Right cardiac atrium (tissue), 5 donors: ENCODE results near the gene NAP1L1. TPM values are rescaled to one million over a fixed set of nuclear protein-coding genes. Genes with fewer than 3 reads are reported as not detected.

ENCODE experiments used
- ATAC-seq, 2 donors: fragments of 200-7000 bp; cut with Tn5 transposase; one replicate each; pipeline versions ENCODE4 v1.8.0 to v1.9.1; 2020; ENCODE audit warnings: moderate library complexity in 2 of 2, mild to moderate bottlenecking in 1 of 2
- DNase-seq, 3 donors: peaks; one replicate each; pipeline ENCODE4 v3.0.0-alpha.2; 2020
- H3K27ac ChIP-seq: one replicate; pipeline ENCODE4 v1.5.1; 2013; ENCODE audit warnings: mild to moderate bottlenecking, low read length, control low read depth, moderate library complexity
- H3K27me3 ChIP-seq: one replicate; pipeline ENCODE4 v1.6.1; 2013; ENCODE audit not compliant: control insufficient read depth, insufficient read depth
- H3K4me1 ChIP-seq: one replicate; pipeline ENCODE4 v1.6.1; 2013; ENCODE audit warnings: low read length; ENCODE audit not compliant: control insufficient read depth, insufficient read depth
- H3K4me3 ChIP-seq: one replicate; pipeline ENCODE4 v1.5.1; 2013; ENCODE audit warnings: low read length, control low read depth
- H3K9me3 ChIP-seq: one replicate; pipeline ENCODE4 v1.6.1; 2013; ENCODE audit warnings: low read length; ENCODE audit not compliant: control insufficient read depth
- WGBS: extraction: QIAGEN DNeasy Blood & Tissue Kit; methylation state at CpG from one replicate; pipeline ENCODE4 v1.1.7; 2013; 5-methylcytosine and 5-hydroxymethylcytosine counted together
- intact Hi-C, 4 donors: fragments of 100-400 bp; cut with DNase I; formaldehyde crosslinking; loops; one replicate each; pipeline versions ENCODE4 v1.11.0 to v1.14.0; 2022 to 2023
- polyA plus RNA-seq: library from polyadenylated mRNA; stranded (reverse); fragments of 200-250 nt; gene quantifications from one replicate; pipeline ENCODE4 v1.2.3, GENCODE V29; 2013
- total RNA-seq, 4 donors: library from RNA; stranded (reverse); fragmentation: NEBNext Ultra II Directional; extraction: Animal tissue kit (Norgen Biotek cat#: 25700); gene quantifications; one replicate each; pipeline ENCODE4 v1.2.1, GENCODE V29; 2021
- donor health status: healthy with polysubstance abuse.
- donor health status: DM: no; HTN: yes; CAD: no.
- donor health status: DM: no; HTN: no; CAD: no.
- donor health status: DM: no; HTN: yes; CAD: no; lungs with severe emphysema.
- donor health status: DM: yes; HTN: yes; CAD: no.

The NAP1L1 gene
- total and polyA plus RNA-seq, 5 donors, result 335 to 471 (median 371) TPM

DNA sequence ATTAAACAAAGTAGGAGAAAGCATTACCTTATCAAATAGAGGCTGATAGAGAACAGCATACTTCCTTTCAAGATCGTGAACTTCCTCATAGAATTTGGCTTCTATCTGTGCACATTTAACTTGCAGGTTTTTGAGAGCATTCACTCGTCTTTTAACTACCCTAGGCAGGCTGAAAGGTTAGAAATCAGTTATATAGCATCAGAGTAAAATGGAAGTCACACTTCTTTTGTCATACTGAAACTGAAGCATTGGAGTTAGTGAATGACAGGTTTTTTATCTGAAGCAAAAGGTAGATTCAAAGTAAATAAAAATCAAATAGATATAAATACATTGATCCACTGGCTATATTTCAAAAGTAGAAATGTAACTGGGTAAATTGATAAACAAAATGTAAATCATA, 24.4 kb downstream of the NAP1L1 start:
- no peaks in the 10 kb centered on the region for H3K27me3 ChIP-seq
- no peaks in the 10 kb centered on the region for H3K9me3 ChIP-seq
- no peak overlapping the region for H3K4me3 ChIP-seq
- H3K27ac ChIP-seq, result no peak overlapping the region
- ATAC-seq (no peak), DNase-seq (no peak)
- intact Hi-C loops, result no loop called here
- H3K4me1 ChIP-seq, result no peaks in the 10 kb centered on the region
- WGBS, result 32% methylated on average over 2 of the region's 2 CpGs

DNA sequence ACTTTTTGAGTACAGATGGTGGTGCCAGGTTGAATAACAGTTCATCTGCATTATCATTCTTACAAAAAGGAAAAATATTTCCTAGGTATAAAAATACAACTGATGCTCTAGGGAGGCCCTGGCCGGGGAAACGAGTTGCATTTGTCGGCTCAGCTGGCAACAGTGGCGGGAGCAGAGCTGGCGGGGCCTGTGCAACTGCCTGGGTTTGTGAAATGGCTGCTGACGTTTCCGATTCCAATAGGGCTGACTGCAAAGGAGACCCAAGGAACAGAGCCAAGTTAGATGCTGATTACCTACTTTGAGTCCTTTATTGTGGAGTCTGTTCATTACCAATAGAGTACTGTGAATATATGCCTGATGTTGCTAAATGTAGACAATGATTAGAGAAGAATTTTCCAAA, 27.2 kb downstream of the NAP1L1 start:
- H3K27me3 ChIP-seq, result no peaks in the 10 kb centered on the region
- DNase-seq (peak in 1 of 3 donors; percentile 19), ATAC-seq (no peak)
- no peak overlapping the region for H3K4me3 ChIP-seq
- no peaks in the 10 kb centered on the region for H3K4me1 ChIP-seq
- WGBS, result 87% methylated on average over 7 of the region's 7 CpGs
- H3K9me3 ChIP-seq, result no peaks in the 10 kb centered on the region
- intact Hi-C loops, result no loop called here
- no peak overlapping the region for H3K27ac ChIP-seq

DNA sequence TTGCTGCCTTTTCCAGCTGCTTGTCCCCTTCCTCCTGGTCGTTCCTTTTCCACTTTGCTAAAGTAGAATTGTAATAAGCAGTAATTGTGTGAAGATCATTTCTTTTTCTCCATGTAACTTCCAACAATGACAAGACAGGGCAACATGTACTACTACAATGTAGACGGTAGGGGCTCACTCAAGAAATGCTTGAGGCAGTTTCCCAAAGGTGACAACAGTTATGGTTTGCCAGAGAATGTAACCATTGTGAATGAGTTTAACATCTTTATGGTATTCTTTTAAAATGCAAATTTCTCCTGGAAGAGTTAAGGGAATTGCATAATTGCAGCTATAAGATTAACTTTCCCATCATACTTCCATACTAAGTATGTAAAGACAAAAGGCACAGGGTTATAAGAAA, 29.1 kb downstream of the NAP1L1 start:
- DNase-seq, result no peak
- 75% methylated on average over 2 of the region's 2 CpGs for WGBS
- intact Hi-C loops, result no loop called here

DNA sequence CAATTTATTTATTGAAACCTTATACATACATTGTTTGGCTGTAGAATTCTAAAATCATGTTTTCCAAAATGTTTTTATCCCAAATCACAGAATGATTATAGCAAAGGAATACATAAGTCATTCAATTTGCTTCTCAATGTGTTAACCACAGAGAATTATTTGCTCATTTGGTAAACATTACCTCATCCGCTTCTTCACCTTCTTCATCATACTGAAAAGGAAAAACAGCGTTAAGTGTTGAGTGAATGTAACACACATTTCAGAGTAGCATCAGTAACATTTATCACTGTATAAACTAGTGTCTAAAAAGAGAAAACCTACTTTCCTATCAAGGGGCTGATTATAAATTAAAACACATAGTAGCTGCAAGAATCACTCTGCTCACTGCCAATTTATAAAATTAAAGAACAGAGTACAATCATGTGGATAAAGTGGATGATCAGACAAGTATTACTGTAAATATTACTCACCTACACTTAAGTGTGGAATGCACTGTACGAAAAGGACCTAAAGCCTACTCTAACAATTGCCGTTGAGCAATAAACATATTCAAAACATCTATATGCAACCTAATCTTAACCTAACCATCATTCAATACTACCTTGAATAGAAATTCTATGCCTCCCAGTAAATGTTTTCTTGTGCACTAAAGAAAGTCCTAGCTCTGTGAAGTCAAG, 34.8 kb downstream of the NAP1L1 start:
- no peaks in the 10 kb centered on the region for H3K9me3 ChIP-seq
- H3K27ac ChIP-seq, result no peak overlapping the region
- H3K4me3 ChIP-seq, result no peak overlapping the region
- 90% methylated on average over 4 of the region's 4 CpGs for WGBS
- no peaks in the 10 kb centered on the region for H3K4me1 ChIP-seq
- intact Hi-C loops, result no loop called here
- no peak for ATAC-seq
- no peaks in the 10 kb centered on the region for H3K27me3 ChIP-seq
- DNase-seq, result no peak

More for the DNA sequence above, 29.1 kb downstream of the NAP1L1 start:
- no peak overlapping the region for H3K27ac ChIP-seq
- no peak for ATAC-seq
- H3K4me1 ChIP-seq, result no peaks in the 10 kb centered on the region
- H3K4me3 ChIP-seq, result no peak overlapping the region
- no peaks in the 10 kb centered on the region for H3K27me3 ChIP-seq
- no peaks in the 10 kb centered on the region for H3K9me3 ChIP-seq

DNA sequence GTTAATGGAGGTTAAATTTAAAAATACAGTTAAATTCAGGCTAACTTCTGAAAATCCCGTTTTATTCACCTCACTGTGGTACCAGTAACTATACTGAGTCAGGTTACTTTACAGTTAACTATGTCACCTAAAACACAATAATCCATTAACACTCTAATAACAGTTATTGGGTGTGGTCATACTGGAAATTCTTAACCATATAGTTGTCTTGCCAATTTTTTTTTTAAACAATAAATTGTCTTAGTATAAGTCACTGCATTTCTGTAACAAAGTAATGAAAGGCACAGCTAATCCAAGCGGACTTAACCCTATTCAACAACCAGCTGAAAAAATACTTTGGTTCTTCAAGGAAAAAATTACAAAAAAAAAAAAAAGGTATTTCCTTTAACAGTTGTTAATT, 36.7 kb downstream of the NAP1L1 start:
- H3K9me3 ChIP-seq, result no peaks in the 10 kb centered on the region
- WGBS, result 90% methylated on average over 2 of the region's 2 CpGs
- H3K4me1 ChIP-seq, result no peaks in the 10 kb centered on the region
- H3K27ac ChIP-seq, result no peak overlapping the region
- H3K4me3 ChIP-seq, result no peak overlapping the region
- DNase-seq (no peak), ATAC-seq (no peak)
- no peaks in the 10 kb centered on the region for H3K27me3 ChIP-seq
- intact Hi-C loops, result no loop called here

DNA sequence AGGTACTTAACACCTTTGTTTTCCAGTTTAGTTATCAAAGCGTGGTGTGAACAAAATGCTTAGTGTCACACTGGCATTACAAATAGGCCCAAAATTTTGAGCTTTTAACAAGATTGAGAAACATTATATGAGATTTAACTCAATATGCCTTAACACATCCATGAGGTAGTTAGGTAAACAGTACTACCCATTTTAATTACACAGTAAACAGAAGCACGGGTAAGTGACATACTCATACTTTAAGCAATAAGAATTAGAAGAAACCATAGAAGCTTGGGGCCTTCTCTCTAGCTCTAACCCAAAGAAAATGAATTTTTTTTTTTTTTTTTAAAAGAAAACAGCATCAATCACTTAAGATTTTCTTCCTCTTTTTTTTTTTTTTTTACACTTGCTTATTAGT, 37.4 kb downstream of the NAP1L1 start:
- DNase-seq (no peak), ATAC-seq (no peak)

DNA sequence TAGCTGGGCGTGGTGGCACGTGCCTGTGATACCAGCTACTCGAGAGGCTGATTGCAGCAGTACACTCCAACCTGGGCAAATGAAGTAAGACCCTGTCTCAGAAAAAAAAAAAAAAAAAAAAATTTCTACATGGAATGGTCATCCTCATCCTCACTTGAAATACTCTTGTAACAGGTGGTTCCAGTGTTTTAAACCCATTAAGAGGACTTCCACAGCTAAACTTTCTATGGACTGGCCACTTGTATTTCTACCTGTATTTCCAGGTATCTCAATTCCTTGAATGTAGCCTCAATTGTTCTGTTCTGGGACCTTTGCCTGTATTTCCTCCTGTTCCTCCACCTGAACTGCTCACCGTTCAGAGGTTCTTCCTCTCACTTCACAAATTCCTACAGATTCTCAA, 41.1 kb downstream of the NAP1L1 start:
- no peak for ATAC-seq
- no peak overlapping the region for H3K4me3 ChIP-seq
- no peak overlapping the region for H3K27ac ChIP-seq
- WGBS, result 93% methylated on average over 4 of the region's 4 CpGs
- no peaks in the 10 kb centered on the region for H3K27me3 ChIP-seq
- H3K4me1 ChIP-seq, result no peaks in the 10 kb centered on the region
- H3K9me3 ChIP-seq, result no peaks in the 10 kb centered on the region
- intact Hi-C loops, result no loop called here
- DNase-seq, result no peak

More for the DNA sequence above, 37.4 kb downstream of the NAP1L1 start:
- Histone ChIP-seq H3K27ac (no peak overlapping the region), H3K4me1 (no peaks in the 10 kb centered on the region), H3K9me3 (no peaks in the 10 kb centered on the region), H3K27me3 (no peaks in the 10 kb centered on the region), H3K4me3 (no peak overlapping the region)
- intact Hi-C loops, result no loop called here
- 82% methylated on average over 2 of the region's 2 CpGs for WGBS

DNA sequence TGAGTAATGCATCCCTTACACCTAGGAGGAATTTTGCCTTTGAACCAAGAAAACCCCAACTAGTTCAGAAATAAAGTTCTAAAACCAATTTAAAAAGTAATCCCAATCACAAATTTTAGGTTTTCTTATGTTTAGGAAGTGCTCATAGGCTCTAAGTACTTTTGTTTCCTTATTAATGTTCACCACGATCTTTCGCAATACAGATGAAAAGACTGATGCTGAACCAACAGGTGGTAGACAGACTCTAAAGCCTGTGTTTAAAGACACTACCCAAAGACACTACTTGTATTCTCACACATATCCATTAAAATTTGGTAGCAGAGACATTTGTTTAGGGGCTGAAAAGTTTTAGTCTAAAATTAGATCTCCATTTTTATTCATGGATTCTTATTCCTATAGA, 42.3 kb downstream of the NAP1L1 start:
- Histone ChIP-seq H3K4me3 (no peak overlapping the region), H3K4me1 (no peaks in the 10 kb centered on the region), H3K9me3 (no peaks in the 10 kb centered on the region), H3K27ac (no peak overlapping the region), H3K27me3 (no peaks in the 10 kb centered on the region)
- ATAC-seq, result no peak
- no peak for DNase-seq
- WGBS, result 86% methylated on average over 2 of the region's 2 CpGs
- intact Hi-C loops, result no loop called here

DNA sequence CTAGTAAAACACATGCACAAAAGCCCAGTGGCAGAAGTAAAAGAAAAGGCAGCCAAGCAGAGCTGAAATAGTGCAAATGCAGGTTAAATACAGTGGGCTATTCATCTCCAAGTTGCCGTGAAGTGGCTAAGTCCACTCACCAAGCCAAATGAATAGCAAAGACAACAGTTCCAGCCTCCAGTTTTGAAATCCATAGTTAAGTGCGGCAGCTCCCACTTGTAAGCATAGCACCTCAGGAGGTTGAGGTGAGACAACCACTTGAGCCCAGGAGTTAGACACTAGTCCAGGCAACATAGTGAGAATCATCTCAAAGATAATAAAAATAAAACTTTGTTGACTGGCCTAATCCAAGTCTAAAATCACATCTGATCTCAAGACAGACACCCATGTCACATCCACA, 43.1 kb downstream of the NAP1L1 start:
- H3K27ac ChIP-seq, result no peak overlapping the region
- H3K4me3 ChIP-seq, result no peak overlapping the region
- H3K27me3 ChIP-seq, result no peaks in the 10 kb centered on the region
- 93% methylated on average over 2 of the region's 2 CpGs for WGBS
- H3K4me1 ChIP-seq, result no peaks in the 10 kb centered on the region
- intact Hi-C loops, result no loop called here
- no peaks in the 10 kb centered on the region for H3K9me3 ChIP-seq
- DNase-seq (no peak), ATAC-seq (no peak)

DNA sequence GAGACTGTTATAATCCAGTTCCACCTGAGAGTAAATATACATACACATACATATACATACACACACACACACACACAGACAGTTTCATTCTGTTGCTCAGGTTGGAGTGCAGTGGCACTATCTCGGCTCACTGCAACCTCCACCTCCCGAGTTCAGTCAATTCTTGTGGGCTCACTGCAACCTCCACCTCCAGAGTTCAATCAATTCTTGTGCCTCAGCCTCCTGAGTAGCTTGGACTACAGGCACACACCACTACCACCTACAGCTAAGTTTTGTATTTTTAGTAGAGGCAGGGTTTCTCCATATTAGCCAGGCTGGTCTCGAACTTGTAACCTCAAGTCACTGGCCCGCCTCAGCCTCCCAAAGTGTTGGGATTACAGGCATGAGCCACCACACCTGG, 44.0 kb downstream of the NAP1L1 start:
- Histone ChIP-seq H3K9me3 (no peaks in the 10 kb centered on the region), H3K4me3 (no peak overlapping the region), H3K4me1 (no peaks in the 10 kb centered on the region), H3K27ac (no peak overlapping the region), H3K27me3 (no peaks in the 10 kb centered on the region)
- WGBS, result 89% methylated on average over 4 of the region's 4 CpGs
- ATAC-seq (no peak), DNase-seq (no peak)
- intact Hi-C loops, result no loop called here

DNA sequence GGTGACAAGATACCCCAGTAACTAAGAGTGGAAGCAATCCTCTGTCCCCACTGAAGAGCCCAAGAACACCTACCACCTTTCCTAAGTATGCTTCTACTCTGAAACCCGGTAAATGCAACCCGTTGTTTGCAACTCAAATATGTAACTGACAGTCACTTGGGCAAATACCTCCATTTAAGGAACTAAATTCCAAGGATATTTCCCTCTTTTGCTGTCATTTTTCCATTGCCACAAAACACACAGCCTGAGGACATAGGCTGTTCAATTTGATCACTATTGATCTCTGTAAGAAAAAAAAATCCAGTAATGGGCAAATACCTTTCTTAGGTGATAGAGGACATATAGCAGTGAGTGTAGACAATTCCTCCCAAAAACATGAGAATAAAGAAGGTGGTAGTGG, 46.3 kb downstream of the NAP1L1 start:
- 54% methylated on average over 2 of the region's 2 CpGs for WGBS
- no peak overlapping the region for H3K4me3 ChIP-seq
- DNase-seq (no peak), ATAC-seq (no peak)
- H3K4me1 ChIP-seq, result no peaks in the 10 kb centered on the region
- no peaks in the 10 kb centered on the region for H3K9me3 ChIP-seq
- intact Hi-C loops, result loop anchor here (10.0 kb wide), 5 partner anchors 103 to 513 kb away; no protein-coding TSS in a partner anchor
- H3K27ac ChIP-seq, result no peak overlapping the region
- H3K27me3 ChIP-seq, result no peaks in the 10 kb centered on the region
